NB4 (cell line): ENCODE data around the gene EMC10.

Experiments used
- CTCF ChIP-seq: IDR thresholded peaks from one replicate; pipeline ENCODE4 v1.5.1; 2012; ENCODE audit warnings: low read depth, low read length
- MYC ChIP-seq: IDR thresholded peaks from 2 replicates; pipeline ENCODE4 v1.6.1; 2011; ENCODE audit warnings: low read depth, low read length
- POLR2A ChIP-seq: IDR thresholded peaks from 2 replicates; pipeline ENCODE4 v1.6.1; 2011; ENCODE audit warnings: mild to moderate bottlenecking; ENCODE audit not compliant: insufficient read length; ENCODE audit errors: extremely low read depth
- TF ChIP-seq, protein P1 (sequence below): IDR thresholded peaks from 2 replicates; pipeline ENCODE4 v1.6.1; 2011; ENCODE audit warnings: low read depth, low read length

GRCh38 chr19:50485284-50485955, 9.1 kb downstream of the EMC10 start:
- TF ChIP-seq MYC (no peak), CTCF (no peak), POLR2A (no peak)
- TF ChIP-seq, protein P1, sequence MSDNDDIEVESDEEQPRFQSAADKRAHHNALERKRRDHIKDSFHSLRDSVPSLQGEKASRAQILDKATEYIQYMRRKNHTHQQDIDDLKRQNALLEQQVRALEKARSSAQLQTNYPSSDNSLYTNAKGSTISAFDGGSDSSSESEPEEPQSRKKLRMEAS, result no peak
